ENCODE results near the gene ASTN2. TPM values are rescaled to one million over a fixed set of nuclear protein-coding genes. Genes with fewer than 3 reads are reported as not detected.

Gene ASTN2
- total and polyA plus RNA-seq, 9 donors, result 1.8 to 6.4 (median 3.2) TPM

DNA sequence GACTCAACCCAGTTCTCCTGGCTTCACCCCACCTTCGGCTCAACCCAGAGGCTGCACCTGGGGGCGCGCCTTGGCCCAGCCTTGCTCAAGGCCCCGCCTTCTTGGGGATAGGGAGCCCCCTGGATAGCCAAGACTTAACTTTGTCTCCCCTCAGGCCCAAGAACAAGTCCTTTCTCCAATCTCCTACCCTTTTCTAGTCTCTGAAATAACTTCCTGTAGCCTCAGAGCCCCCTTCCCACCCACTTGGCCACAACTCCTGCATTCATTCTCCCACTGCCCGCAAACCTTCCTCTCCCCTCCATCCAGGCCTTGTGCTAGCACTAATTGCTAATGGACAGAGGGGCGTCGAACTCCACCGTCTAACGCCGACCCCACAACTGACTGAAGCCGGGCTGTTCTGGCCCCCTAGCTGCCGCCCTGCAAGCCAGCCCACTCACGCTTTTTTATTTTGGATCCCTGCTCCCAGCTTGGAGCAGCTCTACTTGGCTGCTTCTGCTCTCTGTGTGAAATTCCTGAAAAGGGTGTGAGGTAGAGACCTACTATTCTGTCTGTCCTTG lies 579 bp upstream of the ASTN2 start:
- Histone ChIP-seq H3K27me3 (no peaks in the 10 kb centered on the region), H3K9me3 (no peaks in the 10 kb centered on the region), H3K4me1 (ENCODE audit: insufficient read depth) (peaks cover 1% of the 10 kb centered on the region), H3K27ac (no peak overlapping the region), H3K36me3 (no peaks in the 10 kb centered on the region), H3K4me3 (peak overlapping the region; percentile 26)
- intact Hi-C loops (cut with DNase I), result loop anchor here in 1 of 4 donors (10.0 kb wide), 1 partner anchor 61 kb away; no protein-coding TSS in a partner anchor
- 2 to 3% (median 2%) methylated on average over 13 of the region's 13 CpGs for WGBS, 3 donors
- TF ChIP-seq EP300 (IDR thresholded peaks at IDR 0.05) (no peak), POLR2A (IDR thresholded peaks at IDR 0.05) (no peak)
- TF ChIP-seq, protein P1, sequence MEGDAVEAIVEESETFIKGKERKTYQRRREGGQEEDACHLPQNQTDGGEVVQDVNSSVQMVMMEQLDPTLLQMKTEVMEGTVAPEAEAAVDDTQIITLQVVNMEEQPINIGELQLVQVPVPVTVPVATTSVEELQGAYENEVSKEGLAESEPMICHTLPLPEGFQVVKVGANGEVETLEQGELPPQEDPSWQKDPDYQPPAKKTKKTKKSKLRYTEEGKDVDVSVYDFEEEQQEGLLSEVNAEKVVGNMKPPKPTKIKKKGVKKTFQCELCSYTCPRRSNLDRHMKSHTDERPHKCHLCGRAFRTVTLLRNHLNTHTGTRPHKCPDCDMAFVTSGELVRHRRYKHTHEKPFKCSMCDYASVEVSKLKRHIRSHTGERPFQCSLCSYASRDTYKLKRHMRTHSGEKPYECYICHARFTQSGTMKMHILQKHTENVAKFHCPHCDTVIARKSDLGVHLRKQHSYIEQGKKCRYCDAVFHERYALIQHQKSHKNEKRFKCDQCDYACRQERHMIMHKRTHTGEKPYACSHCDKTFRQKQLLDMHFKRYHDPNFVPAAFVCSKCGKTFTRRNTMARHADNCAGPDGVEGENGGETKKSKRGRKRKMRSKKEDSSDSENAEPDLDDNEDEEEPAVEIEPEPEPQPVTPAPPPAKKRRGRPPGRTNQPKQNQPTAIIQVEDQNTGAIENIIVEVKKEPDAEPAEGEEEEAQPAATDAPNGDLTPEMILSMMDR (IDR thresholded peaks at IDR 0.05), result no peak
- DNase-seq, result no peak

DNA sequence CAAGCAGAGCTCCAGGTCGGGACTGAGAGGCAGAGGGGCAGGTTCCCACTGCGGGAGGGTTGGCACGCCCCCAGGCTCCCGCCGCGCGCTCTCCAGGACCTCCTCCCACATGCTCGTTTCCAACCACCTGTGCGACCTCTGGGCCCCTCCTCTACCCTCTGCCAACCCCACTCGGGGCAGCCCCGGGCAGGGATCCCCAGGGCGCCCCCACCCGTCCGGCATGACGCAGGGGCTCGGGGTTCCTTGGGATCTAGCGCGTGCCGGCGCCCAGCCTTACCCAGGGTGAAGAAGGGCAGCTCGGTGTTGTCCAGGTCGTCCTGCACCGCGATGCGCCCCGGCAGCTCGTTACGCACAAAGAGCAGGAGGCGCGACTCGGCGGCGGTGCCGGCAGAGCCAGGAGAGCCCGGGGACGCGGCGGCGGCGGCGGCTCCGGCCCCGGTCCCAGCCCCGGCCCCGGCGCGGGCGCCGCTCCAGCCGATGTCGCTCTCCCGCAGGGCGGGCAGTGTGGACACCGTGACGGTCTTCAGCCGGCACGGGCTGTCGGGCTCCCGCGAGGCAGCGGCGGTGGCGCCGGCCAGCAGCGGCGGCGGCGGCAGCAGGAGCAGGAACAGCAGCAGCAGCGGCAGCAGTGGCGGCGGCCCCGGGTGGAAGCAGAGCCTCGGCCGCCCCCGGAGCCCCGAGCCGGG lies 494 bp downstream of the ASTN2 start:
- Histone ChIP-seq H3K27me3 (no peaks in the 10 kb centered on the region), H3K4me1 (ENCODE audit: insufficient read depth) (peaks cover 1% of the 10 kb centered on the region), H3K36me3 (no peaks in the 10 kb centered on the region), H3K9me3 (no peaks in the 10 kb centered on the region), H3K27ac (no peak overlapping the region), H3K4me3 (peak overlapping the region; percentile 26)
- TF ChIP-seq, protein P1 (IDR thresholded peaks at IDR 0.05), result no peak
- TF ChIP-seq POLR2A (IDR thresholded peaks at IDR 0.05) (no peak), EP300 (IDR thresholded peaks at IDR 0.05) (no peak)
- 0 to 2% (median 0%) methylated on average over 34 to 77 of the region's 77 CpGs for WGBS, 3 donors
- peak in 1 of 5 donors; percentile 31 for DNase-seq
- intact Hi-C loops (cut with DNase I), result loop anchor here in 1 of 4 donors (10.0 kb wide), 1 partner anchor 60 kb away; no protein-coding TSS in a partner anchor

- Histone ChIP-seq H3K36me3 (no peaks in the 10 kb centered on the region), H3K27me3 (no peaks in the 10 kb centered on the region), H3K4me3 (no peak overlapping the region), H3K9me3 (no peaks in the 10 kb centered on the region), H3K27ac (no peak overlapping the region), H3K4me1 (ENCODE audit: insufficient read depth) (peaks cover 1% of the 10 kb centered on the region)
- WGBS, 3 donors, result 1% methylated on average over 50 to 51 of the region's 51 CpGs
- DNase-seq, result no peak
- TF ChIP-seq, protein P1 (IDR thresholded peaks at IDR 0.05), result no peak
- no peak for TF ChIP-seq EP300 (IDR thresholded peaks at IDR 0.05)
- TF ChIP-seq POLR2A (IDR thresholded peaks at IDR 0.05), result no peak
- intact Hi-C loops (cut with DNase I), result loop anchor here in 1 of 4 donors (10.0 kb wide), 1 partner anchor 59 kb away; no protein-coding TSS in a partner anchor
These were observed 1.3 kb downstream of the ASTN2 start for GRCh38 chr9:117413346-117414219.

- intact Hi-C loops (cut with DNase I), result loop anchor here in 1 of 4 donors (10.0 kb wide), 1 partner anchor 58 kb away; no protein-coding TSS in a partner anchor
- Histone ChIP-seq H3K27ac (no peak overlapping the region), H3K4me1 (ENCODE audit: insufficient read depth) (peaks cover 1% of the 10 kb centered on the region), H3K27me3 (no peaks in the 10 kb centered on the region), H3K4me3 (no peak overlapping the region), H3K36me3 (no peaks in the 10 kb centered on the region), H3K9me3 (no peaks in the 10 kb centered on the region)
- 23 to 39% (median 24%) methylated on average over 24 of the region's 24 CpGs for WGBS, 3 donors
- TF ChIP-seq EP300 (IDR thresholded peaks at IDR 0.05), result no peak
- no peak for DNase-seq
These were observed 2.0 kb downstream of the ASTN2 start for GRCh38 chr9:117412841-117413240.
